Neural cell (in vitro differentiated cells): ENCODE results near the gene PLD6.

Experiments used
- CTCF ChIP-seq: fragments of 450-650 bp; IDR thresholded peaks from 2 replicates; pipeline ENCODE4 v1.5.1; 2014; ENCODE audit warnings: antibody characterized with exemption, mild to moderate bottlenecking, moderate library complexity; ENCODE audit not compliant: poor library complexity, severe bottlenecking
- EP300 ChIP-seq: fragments of 450-650 bp; conservative IDR thresholded peaks from 2 replicates; pipeline ENCODE4 v1.6.1; 2014; ENCODE audit warnings: antibody characterized with exemption, mild to moderate bottlenecking, moderate library complexity; ENCODE audit not compliant: poor library complexity, severe bottlenecking
- EZH2 ChIP-seq: fragments of 200-600, 300-800 bp; shearing (Covaris generic), sonication (generic); IDR thresholded peaks from 2 replicates; pipeline ENCODE4 v1.6.1; 2014; ENCODE audit warnings: antibody characterized with exemption, low read length, borderline replicate concordance, mild to moderate bottlenecking; ENCODE audit not compliant: insufficient read depth, poor library complexity, severe bottlenecking
- MXI1 ChIP-seq: fragments of 450-650 bp; conservative IDR thresholded peaks from 2 replicates; pipeline ENCODE4 v1.6.1; 2014; ENCODE audit warnings: antibody characterized with exemption, mild to moderate bottlenecking; ENCODE audit not compliant: poor library complexity, severe bottlenecking
- POLR2AphosphoS5 ChIP-seq: IDR thresholded peaks from 2 replicates; pipeline ENCODE4 v1.6.1; 2012
- RAD21 ChIP-seq: fragments of 450-650 bp; conservative IDR thresholded peaks from 2 replicates; pipeline ENCODE4 v1.6.1; 2014; ENCODE audit warnings: antibody characterized with exemption, mild to moderate bottlenecking, moderate library complexity
- SMC3 ChIP-seq: fragments of 450-650 bp; conservative IDR thresholded peaks from 2 replicates; pipeline ENCODE4 v1.6.1; 2014; ENCODE audit warnings: antibody characterized with exemption, mild to moderate bottlenecking, moderate library complexity; ENCODE audit not compliant: poor library complexity
- TAF1 ChIP-seq: IDR thresholded peaks from 2 replicates; pipeline ENCODE4 v1.6.1; 2012; ENCODE audit warnings: low read depth
- TF ChIP-seq, protein P1 (sequence below): IDR thresholded peaks from 2 replicates; pipeline ENCODE4 v1.6.1; 2012; ENCODE audit warnings: borderline replicate concordance

DNA sequence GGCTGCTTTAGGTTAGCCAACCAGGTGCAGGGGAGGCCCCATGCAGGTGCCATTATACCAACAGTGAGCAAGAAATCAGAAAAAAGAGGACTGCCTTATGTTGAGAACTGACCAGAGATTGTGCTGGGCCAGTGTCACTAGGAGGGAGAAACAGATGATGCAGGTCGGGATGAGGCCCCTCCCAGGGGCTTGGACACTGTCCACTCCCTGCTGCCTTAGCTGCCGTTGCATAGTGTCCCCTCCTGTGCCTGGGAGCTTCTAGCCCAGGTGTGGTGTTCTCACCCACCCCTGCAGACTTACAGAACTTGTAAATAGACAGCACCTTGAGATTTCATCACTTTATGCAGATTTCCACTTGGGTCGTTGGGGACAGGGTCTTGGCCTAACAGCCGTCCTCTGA lies 36.7 kb downstream of the PLD6 start:
- TF ChIP-seq CTCF: no peak
- no peak for TF ChIP-seq POLR2AphosphoS5
- TF ChIP-seq RAD21: no peak
- TF ChIP-seq EZH2: no peak
- no peak for TF ChIP-seq SMC3
- TF ChIP-seq, protein P1, sequence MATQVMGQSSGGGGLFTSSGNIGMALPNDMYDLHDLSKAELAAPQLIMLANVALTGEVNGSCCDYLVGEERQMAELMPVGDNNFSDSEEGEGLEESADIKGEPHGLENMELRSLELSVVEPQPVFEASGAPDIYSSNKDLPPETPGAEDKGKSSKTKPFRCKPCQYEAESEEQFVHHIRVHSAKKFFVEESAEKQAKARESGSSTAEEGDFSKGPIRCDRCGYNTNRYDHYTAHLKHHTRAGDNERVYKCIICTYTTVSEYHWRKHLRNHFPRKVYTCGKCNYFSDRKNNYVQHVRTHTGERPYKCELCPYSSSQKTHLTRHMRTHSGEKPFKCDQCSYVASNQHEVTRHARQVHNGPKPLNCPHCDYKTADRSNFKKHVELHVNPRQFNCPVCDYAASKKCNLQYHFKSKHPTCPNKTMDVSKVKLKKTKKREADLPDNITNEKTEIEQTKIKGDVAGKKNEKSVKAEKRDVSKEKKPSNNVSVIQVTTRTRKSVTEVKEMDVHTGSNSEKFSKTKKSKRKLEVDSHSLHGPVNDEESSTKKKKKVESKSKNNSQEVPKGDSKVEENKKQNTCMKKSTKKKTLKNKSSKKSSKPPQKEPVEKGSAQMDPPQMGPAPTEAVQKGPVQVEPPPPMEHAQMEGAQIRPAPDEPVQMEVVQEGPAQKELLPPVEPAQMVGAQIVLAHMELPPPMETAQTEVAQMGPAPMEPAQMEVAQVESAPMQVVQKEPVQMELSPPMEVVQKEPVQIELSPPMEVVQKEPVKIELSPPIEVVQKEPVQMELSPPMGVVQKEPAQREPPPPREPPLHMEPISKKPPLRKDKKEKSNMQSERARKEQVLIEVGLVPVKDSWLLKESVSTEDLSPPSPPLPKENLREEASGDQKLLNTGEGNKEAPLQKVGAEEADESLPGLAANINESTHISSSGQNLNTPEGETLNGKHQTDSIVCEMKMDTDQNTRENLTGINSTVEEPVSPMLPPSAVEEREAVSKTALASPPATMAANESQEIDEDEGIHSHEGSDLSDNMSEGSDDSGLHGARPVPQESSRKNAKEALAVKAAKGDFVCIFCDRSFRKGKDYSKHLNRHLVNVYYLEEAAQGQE: no peak
- no peak for TF ChIP-seq MXI1
- no peak for TF ChIP-seq EP300
- TF ChIP-seq TAF1: no peak
